Measurements from ENCODE around the gene PER1.

DNA sequence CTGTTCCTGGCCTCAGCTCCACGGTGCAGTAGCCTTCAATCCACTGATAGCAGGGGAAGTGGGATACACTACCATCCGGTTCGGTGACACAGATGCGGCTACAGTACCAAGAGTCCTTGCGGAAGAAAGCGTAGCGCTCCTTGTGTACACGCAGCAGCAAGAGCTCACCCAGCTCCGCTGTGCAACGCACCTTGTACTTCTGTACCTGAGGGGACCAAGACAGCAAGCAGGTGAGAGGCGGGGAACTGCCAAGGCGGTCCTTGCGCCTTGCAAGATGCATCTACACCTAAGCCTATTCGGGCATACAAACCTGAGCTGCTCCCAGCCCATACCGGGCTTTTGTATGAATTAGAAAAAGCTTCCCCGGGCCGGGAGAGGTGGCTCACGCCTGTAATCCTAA is 35.4 kb downstream of the PER1 start:
- TF ChIP-seq POLR2A (IDR thresholded peaks at IDR 0.05; ENCODE audit: low read depth, low read length) (no peak), CTCF (conservative IDR thresholded peaks at IDR 0.05; ENCODE audit: low read depth, low read length) (no peak), USF2 (IDR thresholded peaks at IDR 0.05; ENCODE audit: low read depth, low read length) (no peak), RAD21 (IDR thresholded peaks at IDR 0.05; ENCODE audit: low read length) (no peak), SMC3 (IDR thresholded peaks at IDR 0.05; ENCODE audit: low read depth, low read length) (no peak), RFX5 (IDR thresholded peaks at IDR 0.05; ENCODE audit: low read depth, low read length) (no peak), CEBPB (IDR thresholded peaks at IDR 0.05; ENCODE audit: low read depth, low read length) (no peak), MXI1 (IDR thresholded peaks at IDR 0.05; ENCODE audit: borderline replicate concordance, low read depth, low read length) (no peak), MAFK (IDR thresholded peaks at IDR 0.05; ENCODE audit: low read depth, low read length) (no peak)

Measured in IMR-90 (cell line).